ENCODE measurements around the gene BICC1.

The BICC1 gene

DNA sequence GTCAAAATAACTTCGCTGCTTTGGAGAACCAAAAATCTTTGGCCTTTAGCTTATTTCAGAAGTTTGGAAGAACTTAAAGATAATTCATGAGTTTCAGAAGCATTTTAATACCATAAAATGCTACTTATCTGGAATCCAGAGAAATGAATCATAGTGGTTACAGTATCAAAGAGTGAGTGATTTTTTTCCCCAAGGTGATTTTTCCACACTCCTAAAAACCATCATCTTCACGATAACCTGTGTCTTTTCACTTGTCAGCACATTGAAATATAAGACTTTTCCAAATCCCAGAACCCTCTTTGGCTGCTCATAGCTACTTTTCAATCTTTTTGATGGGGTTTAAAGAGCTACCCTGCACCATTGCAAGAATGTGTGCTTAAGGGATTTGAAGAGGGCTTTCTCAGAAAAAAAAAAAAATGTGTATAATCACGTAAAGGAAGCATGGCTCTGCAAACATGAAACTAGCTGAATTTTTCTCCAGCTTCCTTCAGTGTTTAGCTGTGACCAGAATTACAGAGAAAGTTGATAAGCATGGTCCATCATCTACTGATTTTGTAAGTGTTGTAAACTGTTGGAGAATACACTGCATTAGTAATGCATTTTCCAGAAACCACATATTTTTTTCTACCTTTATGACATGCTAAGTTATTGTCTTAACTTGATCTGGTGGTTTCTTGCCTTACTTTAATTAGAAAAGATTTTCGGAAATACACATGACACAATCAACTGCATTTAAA lies 134.9 kb downstream of the BICC1 start:
- DNase-seq (ENCODE audit: low read depth in 2 of 2, low spot score in 1 of 2), result no peak

- no peak for DNase-seq (ENCODE audit: low read depth in 2 of 2, low spot score in 1 of 2)
Observed at GRCh38 chr10:58648131-58648530, 135.5 kb downstream of the BICC1 start.

- DNase-seq (ENCODE audit: low read depth in 2 of 2, low spot score in 1 of 2), result no peak
Observed at GRCh38 chr10:58651040-58651439, 138.4 kb downstream of the BICC1 start.

- DNase-seq (ENCODE audit: low read depth in 2 of 2, low spot score in 1 of 2), result no peak
Observed at GRCh38 chr10:58651742-58652141, 139.1 kb downstream of the BICC1 start.

DNA sequence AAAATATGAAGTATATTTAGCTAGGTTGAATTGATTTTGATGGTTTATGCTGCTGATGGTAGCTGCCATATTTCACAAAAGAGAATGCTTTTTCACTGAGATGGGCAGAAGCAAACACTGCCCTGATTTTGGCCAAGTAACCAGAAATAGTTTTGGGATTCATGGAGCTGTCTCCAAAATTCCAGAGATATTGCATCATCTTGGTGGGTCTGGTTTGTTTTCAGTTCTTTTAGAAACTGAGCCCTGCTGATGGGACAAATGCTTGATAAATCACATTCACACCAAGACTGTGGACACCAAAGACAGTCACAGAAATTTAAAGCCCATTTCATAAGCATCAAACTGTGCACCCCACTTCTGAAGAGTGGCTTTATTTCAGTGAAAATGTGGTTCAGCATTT lies 140.5 kb downstream of the BICC1 start:
- DNase-seq (ENCODE audit: low read depth in 2 of 2, low spot score in 1 of 2), result no peak

DNA sequence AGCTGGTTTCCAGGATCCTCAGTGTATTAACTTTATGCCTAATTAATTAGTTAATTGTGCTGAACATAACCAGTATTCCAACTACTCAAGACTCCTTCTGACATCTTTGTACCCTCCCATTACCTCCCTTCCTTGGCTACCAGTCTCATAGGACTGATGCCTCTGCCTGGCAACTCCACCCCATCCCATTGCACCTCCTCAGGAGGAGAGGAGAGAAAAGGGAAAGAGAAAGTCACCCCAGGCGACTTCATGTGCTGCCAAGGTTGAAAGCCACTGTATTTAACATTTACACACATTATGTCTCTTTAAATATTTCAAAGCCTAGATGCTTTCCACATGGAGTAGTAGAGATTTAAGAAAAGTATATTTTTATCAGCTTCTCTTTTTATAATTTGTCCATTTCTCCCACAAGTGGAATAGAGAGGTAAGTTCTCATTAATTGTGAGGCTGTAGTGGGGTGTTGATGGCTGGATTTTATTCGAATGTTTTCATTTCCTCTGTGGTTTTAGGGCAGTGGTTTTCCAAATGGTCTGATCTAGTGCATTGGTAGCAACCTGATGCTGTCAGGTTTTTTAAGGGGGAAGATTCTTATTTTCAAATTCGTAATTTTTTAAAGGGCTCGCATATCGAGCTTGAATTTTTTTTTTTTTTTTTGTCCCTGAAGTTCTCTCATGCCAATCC lies 148.0 kb downstream of the BICC1 start:
- no peak for DNase-seq (ENCODE audit: low read depth in 2 of 2, low spot score in 1 of 2)

GRCh38 chr10:58661336-58661735 lies 148.7 kb downstream of the BICC1 start:
- no peak for DNase-seq (ENCODE audit: low read depth in 2 of 2, low spot score in 1 of 2)

DNA sequence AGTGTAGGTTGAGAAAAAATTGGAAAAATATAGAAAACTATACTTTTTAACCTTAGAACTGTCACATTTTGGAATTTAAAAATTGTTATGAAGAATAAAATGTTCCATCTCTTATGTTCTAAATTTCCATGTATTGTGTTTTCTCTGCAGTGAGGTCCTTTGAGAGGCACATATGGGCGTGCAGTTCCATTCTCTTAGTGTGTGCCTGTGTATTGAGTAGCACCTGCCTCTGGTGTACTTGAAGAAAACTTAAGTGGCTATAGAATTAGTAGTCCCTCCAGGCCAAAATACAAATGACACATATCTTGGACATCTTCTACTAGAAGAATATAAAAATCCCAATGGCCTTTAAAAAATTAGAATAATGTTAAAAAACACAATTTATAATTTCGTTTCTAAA lies 149.2 kb downstream of the BICC1 start:
- no peak for DNase-seq (ENCODE audit: low read depth in 2 of 2, low spot score in 1 of 2)

- no peak for DNase-seq (ENCODE audit: low read depth in 2 of 2, low spot score in 1 of 2)
Observed at GRCh38 chr10:58662314-58662713, 149.6 kb downstream of the BICC1 start.

DNA sequence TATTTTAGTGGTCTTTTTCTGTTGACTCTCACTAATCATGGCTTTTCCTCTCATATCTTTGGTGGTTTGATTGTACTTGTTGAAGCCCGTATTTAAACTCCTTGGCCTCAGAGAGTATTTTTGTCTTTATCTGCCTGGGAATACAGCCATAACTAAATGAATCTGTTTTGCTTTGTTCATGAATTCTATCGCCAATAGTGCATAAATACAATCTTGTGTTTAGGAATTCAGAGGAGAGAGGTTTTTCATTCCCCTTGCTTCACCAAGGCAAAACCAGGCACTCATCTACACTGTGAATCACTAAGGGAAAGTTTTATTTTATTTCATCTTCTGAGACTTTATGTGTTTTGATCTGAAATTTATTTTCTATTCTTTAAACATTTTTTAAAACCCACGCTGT lies 152.7 kb downstream of the BICC1 start:
- DNase-seq (ENCODE audit: low read depth in 2 of 2, low spot score in 1 of 2), result no peak

GRCh38 chr10:58666024-58666423 lies 153.4 kb downstream of the BICC1 start:
- no peak for DNase-seq (ENCODE audit: low read depth in 2 of 2, low spot score in 1 of 2)

- DNase-seq (ENCODE audit: low read depth in 2 of 2, low spot score in 1 of 2), result no peak
Observed at GRCh38 chr10:58667658-58668310, 155.1 kb downstream of the BICC1 start.

DNA sequence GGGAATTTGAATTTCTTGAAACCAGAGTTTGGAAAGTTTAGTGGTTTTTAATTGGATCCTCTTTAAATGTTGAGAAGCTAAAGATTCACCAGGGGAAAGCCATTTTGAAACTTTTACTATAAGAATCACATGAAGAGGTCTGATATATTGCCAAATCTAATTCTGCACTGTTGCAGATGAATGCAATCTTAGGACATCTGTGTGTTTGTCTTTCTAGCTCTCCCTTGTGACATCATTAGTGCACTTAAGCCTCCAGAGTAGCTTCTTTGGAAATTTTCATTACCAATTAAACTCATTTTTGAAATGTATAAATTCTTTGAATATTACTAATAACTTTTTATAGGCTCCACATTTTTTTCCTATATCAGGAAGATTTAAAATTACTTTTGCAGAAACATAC lies 160.2 kb downstream of the BICC1 start:
- DNase-seq (ENCODE audit: low read depth in 2 of 2, low spot score in 1 of 2), result no peak

DNA sequence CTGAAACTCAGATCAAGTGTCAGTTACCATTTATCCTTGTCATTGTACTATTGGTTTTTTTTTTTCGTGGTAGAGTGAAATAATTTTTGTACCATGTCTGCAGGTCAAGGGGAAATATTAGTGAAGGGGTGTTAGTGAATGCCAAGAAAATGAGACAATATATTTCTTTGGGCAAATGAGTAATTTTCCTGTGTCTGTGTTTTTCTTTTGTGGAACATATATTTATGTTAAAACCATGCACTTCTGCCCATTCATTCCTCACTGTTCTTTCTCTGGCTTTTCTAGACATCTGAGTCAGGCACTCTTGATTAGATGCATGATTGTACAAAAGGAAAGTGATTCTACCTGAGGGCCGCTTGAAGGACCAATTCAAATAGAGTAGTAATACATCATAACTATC lies 161.6 kb downstream of the BICC1 start:
- DNase-seq (ENCODE audit: low read depth in 2 of 2, low spot score in 1 of 2), result no peak

DNA sequence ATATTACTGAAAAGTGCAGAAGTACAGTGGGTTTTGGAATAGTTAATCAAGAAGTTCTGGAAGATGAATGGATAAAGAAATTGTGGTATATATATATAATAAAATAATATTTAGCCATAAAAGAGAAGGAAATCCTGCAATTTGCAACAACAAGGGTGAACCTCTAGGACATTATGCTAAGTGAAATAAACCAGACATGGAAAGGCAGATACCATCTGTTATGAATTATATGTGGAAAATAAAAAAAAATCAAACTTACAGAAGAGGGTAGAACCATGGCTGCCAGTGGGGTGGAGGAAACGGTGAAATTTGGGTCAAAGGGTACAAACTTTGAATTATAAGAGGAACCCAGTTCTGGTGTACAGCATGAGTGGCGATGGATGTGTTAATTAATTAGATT lies 162.6 kb downstream of the BICC1 start:
- no peak for DNase-seq (ENCODE audit: low read depth in 2 of 2, low spot score in 1 of 2)

GRCh38 chr10:58691528-58691927 lies 178.9 kb downstream of the BICC1 start:
- no peak for DNase-seq (ENCODE audit: low read depth in 2 of 2, low spot score in 1 of 2)

DNA sequence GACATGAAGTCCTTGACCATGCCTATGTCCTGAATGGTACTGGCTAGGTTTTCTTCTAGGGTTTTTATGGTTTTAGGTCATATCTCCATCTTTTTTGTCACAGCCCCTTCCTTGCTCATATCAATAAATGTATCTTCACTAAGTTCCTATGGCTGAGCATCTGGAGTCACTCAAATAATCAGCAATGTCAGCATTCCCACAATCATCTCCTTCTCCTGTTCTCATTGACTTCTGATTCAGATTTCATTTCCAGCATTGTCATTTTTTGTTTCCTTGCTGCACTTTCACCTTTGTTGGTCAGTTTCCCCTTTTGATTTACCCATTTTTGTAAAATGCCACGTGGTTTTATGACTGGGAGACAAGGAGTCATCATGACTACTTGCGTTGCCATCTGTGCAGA lies 181.2 kb downstream of the BICC1 start:
- DNase-seq (ENCODE audit: low read depth in 2 of 2, low spot score in 1 of 2), result no peak

GRCh38 chr10:58695022-58695421 lies 182.3 kb downstream of the BICC1 start:
- no peak for DNase-seq (ENCODE audit: low read depth in 2 of 2, low spot score in 1 of 2)

GRCh38 chr10:58696736-58697135 lies 184.1 kb downstream of the BICC1 start:
- no peak for DNase-seq (ENCODE audit: low read depth in 2 of 2, low spot score in 1 of 2)

- no peak for DNase-seq (ENCODE audit: low read depth in 2 of 2, low spot score in 1 of 2)
Observed at GRCh38 chr10:58697691-58698090, 185.0 kb downstream of the BICC1 start.

DNA sequence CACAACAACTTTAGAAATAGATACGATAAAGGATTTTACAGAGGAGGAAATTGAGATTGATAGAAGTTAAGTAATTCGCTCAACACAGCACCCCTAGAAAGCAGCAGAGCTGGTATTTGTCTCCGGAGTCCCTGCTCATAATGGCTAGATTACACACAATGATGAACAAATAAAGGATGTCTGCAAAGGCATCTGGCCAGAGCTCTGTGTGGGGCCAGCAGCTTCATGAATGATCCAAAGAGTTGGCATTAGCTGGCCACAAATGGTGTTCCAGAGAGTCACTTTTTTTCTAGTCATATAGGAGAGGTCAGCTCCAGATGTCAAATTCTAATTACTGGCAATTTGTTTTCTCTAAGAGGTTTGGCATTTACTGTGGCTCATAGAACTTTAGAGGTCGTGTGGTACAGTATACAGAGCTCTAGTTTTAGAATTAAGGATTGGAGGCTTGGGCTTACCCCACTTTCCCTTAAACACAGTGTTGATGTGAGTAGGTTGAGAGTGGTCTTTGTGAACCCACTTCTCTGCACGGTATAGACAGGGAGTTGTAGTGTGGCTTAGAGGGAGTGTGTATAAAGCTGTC lies 186.2 kb downstream of the BICC1 start:
- DNase-seq (ENCODE audit: low read depth in 2 of 2, low spot score in 1 of 2), result no peak

DNA sequence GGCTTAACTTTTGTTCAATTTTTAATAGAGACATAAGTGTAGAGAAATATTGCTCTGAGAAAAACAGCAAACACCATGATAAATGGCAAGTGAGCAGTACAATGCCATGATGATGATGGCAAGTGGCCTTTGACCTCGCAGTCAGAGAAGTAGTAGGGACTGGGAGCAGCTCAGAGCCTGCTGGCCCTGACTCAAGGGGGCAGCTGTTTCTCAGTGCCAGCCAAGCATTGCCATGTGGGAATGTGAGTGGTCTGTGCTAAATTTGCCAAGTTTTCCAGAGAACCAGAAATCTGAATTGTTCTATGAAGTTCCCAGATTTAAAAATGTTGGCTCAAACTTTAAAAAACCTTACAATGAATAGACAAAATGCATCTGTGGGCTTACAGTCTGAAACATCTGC lies 187.9 kb downstream of the BICC1 start:
- DNase-seq (ENCODE audit: low read depth in 2 of 2, low spot score in 1 of 2), result no peak
